ENCODE data around the gene A3GALT2. TPM values are rescaled to one million over a fixed set of nuclear protein-coding genes. Genes with fewer than 3 reads are reported as not detected.

A3GALT2 gene
- total and polyA plus RNA-seq, 5 donors, result not detected

GRCh38 chr1:33331444-33332356, 10.8 kb upstream of the A3GALT2 start:
- intact Hi-C loops (cut with DNase I), result no loop called here
- H3K9me3 ChIP-seq (ENCODE audit: control insufficient read depth, low read length), result no peaks in the 10 kb centered on the region
- ATAC-seq, result no peak
- no peak overlapping the region for H3K4me3 ChIP-seq (ENCODE audit: low read length)
- 44% methylated on average over 10 of the region's 10 CpGs for WGBS
- peak in 1 of 3 donors; percentile 67 for DNase-seq
- peak overlapping the region; percentile 16 for H3K27ac ChIP-seq (ENCODE audit: low read length)
- no peaks in the 10 kb centered on the region for H3K27me3 ChIP-seq (ENCODE audit: control insufficient read depth, insufficient read depth)
- H3K4me1 ChIP-seq (ENCODE audit: control insufficient read depth, insufficient read depth, low read length), result peaks cover 32% of the 10 kb centered on the region

DNA sequence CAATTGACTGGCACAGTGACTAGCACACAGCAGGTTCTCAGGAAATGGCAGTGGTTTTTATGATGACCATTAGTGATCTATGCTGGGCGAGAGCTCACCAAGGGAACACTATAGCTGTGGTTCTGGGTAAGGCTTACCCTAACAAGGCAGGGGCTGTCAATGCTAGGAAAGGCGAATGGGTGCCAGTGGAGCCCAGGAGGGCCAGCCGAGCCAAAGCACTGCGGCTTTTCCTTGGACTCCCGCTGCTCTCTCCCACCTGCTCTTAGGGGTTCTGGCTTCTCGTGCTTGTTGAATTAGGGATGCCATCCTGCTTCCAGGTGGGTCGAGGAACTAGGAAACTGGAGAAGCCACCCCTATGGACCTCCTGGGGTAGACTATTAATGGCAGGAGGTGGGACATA, 10.0 kb upstream of the A3GALT2 start:
- H3K9me3 ChIP-seq (ENCODE audit: control insufficient read depth, low read length), result no peaks in the 10 kb centered on the region
- ATAC-seq (no peak), DNase-seq (no peak)
- no peak overlapping the region for H3K4me3 ChIP-seq (ENCODE audit: low read length)
- intact Hi-C loops (cut with DNase I), result no loop called here
- H3K4me1 ChIP-seq (ENCODE audit: control insufficient read depth, insufficient read depth, low read length), result peaks cover 29% of the 10 kb centered on the region
- no peaks in the 10 kb centered on the region for H3K27me3 ChIP-seq (ENCODE audit: control insufficient read depth, insufficient read depth)
- WGBS, result 91% methylated on average over 7 of the region's 7 CpGs
- H3K27ac ChIP-seq (ENCODE audit: low read length), result no peak overlapping the region

DNA sequence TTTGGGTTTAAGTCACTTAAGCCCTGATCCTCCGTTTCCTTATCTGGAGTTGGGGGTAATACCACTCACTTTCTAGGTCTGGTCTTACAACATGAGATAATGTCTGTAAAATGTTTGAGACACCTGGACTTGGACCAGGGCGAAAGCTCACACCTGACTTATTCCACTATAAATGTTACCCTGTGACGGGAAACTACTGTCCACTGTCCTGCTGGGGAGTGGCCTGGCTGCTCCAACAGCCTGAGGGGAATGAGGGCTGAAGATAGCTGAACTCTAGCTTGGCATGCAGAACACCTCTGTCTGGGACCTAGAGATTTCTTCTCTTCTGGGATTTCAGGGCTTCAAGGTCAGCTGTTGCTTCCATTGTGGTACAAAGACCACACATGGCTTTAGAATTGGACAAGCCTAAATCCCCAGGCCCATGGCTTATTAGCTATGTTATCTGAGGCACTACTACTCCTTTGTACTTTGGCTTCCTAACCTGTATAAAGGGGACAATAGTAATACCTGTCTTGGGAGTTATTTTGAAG, 9.5 kb upstream of the A3GALT2 start:
- H3K27me3 ChIP-seq (ENCODE audit: control insufficient read depth, insufficient read depth), result no peaks in the 10 kb centered on the region
- intact Hi-C loops (cut with DNase I), result no loop called here
- ATAC-seq (no peak), DNase-seq (no peak)
- no peaks in the 10 kb centered on the region for H3K9me3 ChIP-seq (ENCODE audit: control insufficient read depth, low read length)
- H3K4me3 ChIP-seq (ENCODE audit: low read length), result no peak overlapping the region
- peaks cover 29% of the 10 kb centered on the region for H3K4me1 ChIP-seq (ENCODE audit: control insufficient read depth, insufficient read depth, low read length)
- WGBS, result 86% methylated on average over 3 of the region's 3 CpGs
- no peak overlapping the region for H3K27ac ChIP-seq (ENCODE audit: low read length)

GRCh38 chr1:33329600-33330305, 8.9 kb upstream of the A3GALT2 start:
- DNase-seq, result no peak
- H3K9me3 ChIP-seq (ENCODE audit: control insufficient read depth, low read length), result no peaks in the 10 kb centered on the region
- no peak overlapping the region for H3K4me3 ChIP-seq (ENCODE audit: low read length)
- intact Hi-C loops (cut with DNase I), result no loop called here
- H3K27me3 ChIP-seq (ENCODE audit: control insufficient read depth, insufficient read depth), result no peaks in the 10 kb centered on the region
- 84% methylated on average over 19 of the region's 19 CpGs for WGBS
- no peak for ATAC-seq
- H3K27ac ChIP-seq (ENCODE audit: low read length), result no peak overlapping the region
- H3K4me1 ChIP-seq (ENCODE audit: control insufficient read depth, insufficient read depth, low read length), result peaks cover 25% of the 10 kb centered on the region

DNA sequence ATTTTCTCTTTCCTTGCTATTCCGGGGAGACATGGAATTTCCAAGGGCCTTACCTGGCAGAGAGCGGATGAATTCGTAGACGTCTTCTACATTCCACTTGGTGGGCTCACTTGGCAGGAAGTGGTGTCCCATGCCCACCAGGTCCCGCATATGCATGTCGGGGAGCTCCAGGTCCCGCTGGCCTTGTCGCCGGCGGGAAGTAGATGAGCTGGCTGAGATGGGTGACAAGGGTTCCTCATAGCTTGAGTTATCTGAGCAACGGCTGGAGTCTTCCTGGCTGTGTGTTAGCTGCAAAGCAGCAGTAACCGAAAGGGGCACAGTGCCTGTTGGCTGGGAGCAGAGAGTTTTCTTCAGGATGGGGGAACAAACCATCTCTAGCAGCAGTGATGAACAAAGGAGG, 7.9 kb upstream of the A3GALT2 start:
- Histone ChIP-seq H3K9me3 (ENCODE audit: control insufficient read depth, low read length) (no peaks in the 10 kb centered on the region), H3K27ac (ENCODE audit: low read length) (no peak overlapping the region), H3K4me1 (ENCODE audit: control insufficient read depth, insufficient read depth, low read length) (peaks cover 18% of the 10 kb centered on the region), H3K27me3 (ENCODE audit: control insufficient read depth, insufficient read depth) (no peaks in the 10 kb centered on the region), H3K4me3 (ENCODE audit: low read length) (no peak overlapping the region)
- intact Hi-C loops (cut with DNase I), result no loop called here
- WGBS, result 92% methylated on average over 12 of the region's 12 CpGs
- no peak for ATAC-seq
- DNase-seq, result no peak

DNA sequence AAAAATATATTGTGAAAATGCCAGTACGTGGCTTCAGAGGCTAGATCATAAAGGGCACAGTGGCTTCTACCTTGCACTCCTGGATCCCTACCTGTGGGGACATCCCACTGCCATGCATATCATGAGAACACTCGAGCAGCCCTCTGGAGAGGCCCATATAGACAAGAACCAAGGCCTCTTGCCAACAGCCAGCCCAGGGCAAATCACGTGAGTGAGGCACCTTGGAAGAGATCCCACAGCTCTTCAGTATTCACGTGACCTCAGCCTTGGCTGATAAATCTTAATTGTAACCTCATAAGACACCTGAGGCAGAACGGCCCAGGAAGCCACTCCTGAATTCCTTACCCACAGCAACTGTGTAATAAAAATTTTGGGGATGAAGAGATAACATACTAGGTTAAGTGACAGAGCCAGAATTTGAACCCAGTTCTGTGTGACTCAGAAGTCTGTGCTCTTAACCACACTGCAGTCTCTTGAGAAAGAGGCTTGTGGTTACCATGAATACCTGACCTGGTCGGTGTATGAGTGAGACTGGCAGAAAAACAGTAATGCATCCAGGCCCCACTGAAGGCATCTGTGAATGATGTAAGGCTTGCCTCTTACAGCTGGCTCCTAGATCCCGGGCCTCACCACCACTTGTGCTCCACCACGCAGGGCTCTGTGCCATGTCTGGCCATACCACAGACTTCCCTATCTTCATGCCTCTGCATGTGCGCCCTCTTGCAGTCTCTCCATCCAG, 6.9 kb upstream of the A3GALT2 start:
- H3K4me1 ChIP-seq (ENCODE audit: control insufficient read depth, insufficient read depth, low read length), result peaks cover 11% of the 10 kb centered on the region
- whole genome bisulfite sequencing, result 43% methylated on average over 9 of the region's 9 CpGs

GRCh38 chr1:33326785-33327184, 5.9 kb upstream of the A3GALT2 start:
- no peaks in the 10 kb centered on the region for H3K9me3 ChIP-seq (ENCODE audit: control insufficient read depth, low read length)
- peak in 1 of 3 donors; percentile 67 for DNase-seq
- no peak for ATAC-seq
- H3K27me3 ChIP-seq (ENCODE audit: control insufficient read depth, insufficient read depth), result no peaks in the 10 kb centered on the region
- H3K4me1 ChIP-seq (ENCODE audit: control insufficient read depth, insufficient read depth, low read length), result peaks cover 2% of the 10 kb centered on the region
- WGBS, result 77% methylated on average over 9 of the region's 9 CpGs
- H3K4me3 ChIP-seq (ENCODE audit: low read length), result no peak overlapping the region
- intact Hi-C loops (cut with DNase I), result no loop called here
- no peak overlapping the region for H3K27ac ChIP-seq (ENCODE audit: low read length)

More for the DNA sequence above, 6.9 kb upstream of the A3GALT2 start:
- ATAC-seq (peak; percentile 30 to 35), DNase-seq (peak in 2 of 3 donors; percentile 47 to 79)
- Histone ChIP-seq H3K9me3 (ENCODE audit: control insufficient read depth, low read length) (no peaks in the 10 kb centered on the region), H3K27ac (ENCODE audit: low read length) (no peak overlapping the region), H3K27me3 (ENCODE audit: control insufficient read depth, insufficient read depth) (no peaks in the 10 kb centered on the region), H3K4me3 (ENCODE audit: low read length) (no peak overlapping the region)
- intact Hi-C loops (cut with DNase I), result no loop called here

GRCh38 chr1:33324677-33325575, 4.0 kb upstream of the A3GALT2 start:
- DNase-seq (no peak), ATAC-seq (no peak)
- intact Hi-C loops (cut with DNase I), result no loop called here
- no peak overlapping the region for H3K4me3 ChIP-seq (ENCODE audit: low read length)
- no peaks in the 10 kb centered on the region for H3K27me3 ChIP-seq (ENCODE audit: control insufficient read depth, insufficient read depth)
- 66% methylated on average over 22 of the region's 22 CpGs for WGBS
- H3K4me1 ChIP-seq (ENCODE audit: control insufficient read depth, insufficient read depth, low read length), result peaks cover 2% of the 10 kb centered on the region
- H3K27ac ChIP-seq (ENCODE audit: low read length), result no peak overlapping the region
- H3K9me3 ChIP-seq (ENCODE audit: control insufficient read depth, low read length), result no peaks in the 10 kb centered on the region

- ATAC-seq (no peak), DNase-seq (no peak)
- Histone ChIP-seq H3K4me1 (ENCODE audit: control insufficient read depth, insufficient read depth, low read length) (peaks cover 2% of the 10 kb centered on the region), H3K4me3 (ENCODE audit: low read length) (no peak overlapping the region), H3K9me3 (ENCODE audit: control insufficient read depth, low read length) (no peaks in the 10 kb centered on the region), H3K27me3 (ENCODE audit: control insufficient read depth, insufficient read depth) (no peaks in the 10 kb centered on the region), H3K27ac (ENCODE audit: low read length) (no peak overlapping the region)
- intact Hi-C loops (cut with DNase I), result no loop called here
- 79% methylated on average over 14 of the region's 14 CpGs for WGBS
Measured at GRCh38 chr1:33323663-33324477, 3.0 kb upstream of the A3GALT2 start.
